Fibroblast of villous mesenchyme (primary cell): ENCODE results near the gene SNAPIN. TPM values are rescaled to one million over a fixed set of nuclear protein-coding genes. Genes with fewer than 3 reads are reported as not detected.

Experiments used
- DNase-seq: peaks from one replicate; pipeline ENCODE4 v3.0.0-alpha.2; 2010; ENCODE audit warnings: low read depth
- H3K4me3 ChIP-seq: 2 replicates; pipeline ENCODE4 v1.5.1; 2011; ENCODE audit warnings: low read depth, mild to moderate bottlenecking, low read length
- total RNA-seq: library from RNA; depleted of rRNA; stranded (reverse); fragments of >200 nt; gene quantifications from 2 replicates; pipeline ENCODE4 v1.2.3, GENCODE V29; 2012
- TF ChIP-seq, protein P1 (sequence below): IDR thresholded peaks from 2 replicates; pipeline ENCODE4 v1.5.1; 2012; ENCODE audit warnings: low read depth, mild to moderate bottlenecking, low read length; ENCODE audit not compliant: insufficient read depth

The SNAPIN gene
- total RNA-seq, 1 donor = 66.1 TPM

GRCh38 chr1:153677718-153678518, 19.4 kb downstream of the SNAPIN start:
- DNase-seq = peak; percentile 58
- TF ChIP-seq, protein P1, sequence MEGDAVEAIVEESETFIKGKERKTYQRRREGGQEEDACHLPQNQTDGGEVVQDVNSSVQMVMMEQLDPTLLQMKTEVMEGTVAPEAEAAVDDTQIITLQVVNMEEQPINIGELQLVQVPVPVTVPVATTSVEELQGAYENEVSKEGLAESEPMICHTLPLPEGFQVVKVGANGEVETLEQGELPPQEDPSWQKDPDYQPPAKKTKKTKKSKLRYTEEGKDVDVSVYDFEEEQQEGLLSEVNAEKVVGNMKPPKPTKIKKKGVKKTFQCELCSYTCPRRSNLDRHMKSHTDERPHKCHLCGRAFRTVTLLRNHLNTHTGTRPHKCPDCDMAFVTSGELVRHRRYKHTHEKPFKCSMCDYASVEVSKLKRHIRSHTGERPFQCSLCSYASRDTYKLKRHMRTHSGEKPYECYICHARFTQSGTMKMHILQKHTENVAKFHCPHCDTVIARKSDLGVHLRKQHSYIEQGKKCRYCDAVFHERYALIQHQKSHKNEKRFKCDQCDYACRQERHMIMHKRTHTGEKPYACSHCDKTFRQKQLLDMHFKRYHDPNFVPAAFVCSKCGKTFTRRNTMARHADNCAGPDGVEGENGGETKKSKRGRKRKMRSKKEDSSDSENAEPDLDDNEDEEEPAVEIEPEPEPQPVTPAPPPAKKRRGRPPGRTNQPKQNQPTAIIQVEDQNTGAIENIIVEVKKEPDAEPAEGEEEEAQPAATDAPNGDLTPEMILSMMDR = peak; percentile 93
- peak overlapping the region; percentile 42 for H3K4me3 ChIP-seq

DNA sequence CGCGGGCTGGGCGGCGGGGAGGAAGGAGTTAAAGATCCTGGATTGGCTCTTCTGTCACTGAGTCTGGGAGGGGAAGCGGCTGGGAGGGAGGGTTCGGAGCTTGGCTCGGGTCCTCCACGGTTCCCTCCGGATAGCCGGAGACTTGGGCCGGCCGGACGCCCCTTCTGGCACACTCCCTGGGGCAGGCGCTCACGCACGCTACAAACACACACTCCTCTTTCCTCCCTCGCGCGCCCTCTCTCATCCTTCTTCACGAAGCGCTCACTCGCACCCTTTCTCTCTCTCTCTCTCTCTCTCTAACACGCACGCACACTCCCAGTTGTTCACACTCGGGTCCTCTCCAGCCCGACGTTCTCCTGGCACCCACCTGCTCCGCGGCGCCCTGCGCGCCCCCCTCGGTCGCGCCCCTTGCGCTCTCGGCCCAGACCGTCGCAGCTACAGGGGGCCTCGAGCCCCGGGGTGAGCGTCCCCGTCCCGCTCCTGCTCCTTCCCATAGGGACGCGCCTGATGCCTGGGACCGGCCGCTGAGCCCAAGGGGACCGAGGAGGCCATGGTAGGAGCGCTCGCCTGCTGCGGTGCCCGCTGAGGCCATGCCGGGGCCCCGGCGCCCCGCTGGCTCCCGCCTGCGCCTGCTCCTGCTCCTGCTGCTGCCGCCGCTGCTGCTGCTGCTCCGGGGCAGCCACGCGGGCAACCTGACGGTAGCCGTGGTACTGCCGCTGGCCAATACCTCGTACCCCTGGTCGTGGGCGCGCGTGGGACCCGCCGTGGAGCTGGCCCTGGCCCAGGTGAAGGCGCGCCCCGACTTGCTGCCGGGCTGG, 20.2 kb downstream of the SNAPIN start, which contains the start of gene NPR1:
NPR1 (plus strand) TSS at position 170 of the 818 bp plus-strand sequence; CDS start at position 591, 421 bp downstream.
- H3K4me3 ChIP-seq = peak within 1 kb of the TSS; percentile 42
- TF ChIP-seq, protein P1 = no peak
- DNase-seq = no peak

DNA sequence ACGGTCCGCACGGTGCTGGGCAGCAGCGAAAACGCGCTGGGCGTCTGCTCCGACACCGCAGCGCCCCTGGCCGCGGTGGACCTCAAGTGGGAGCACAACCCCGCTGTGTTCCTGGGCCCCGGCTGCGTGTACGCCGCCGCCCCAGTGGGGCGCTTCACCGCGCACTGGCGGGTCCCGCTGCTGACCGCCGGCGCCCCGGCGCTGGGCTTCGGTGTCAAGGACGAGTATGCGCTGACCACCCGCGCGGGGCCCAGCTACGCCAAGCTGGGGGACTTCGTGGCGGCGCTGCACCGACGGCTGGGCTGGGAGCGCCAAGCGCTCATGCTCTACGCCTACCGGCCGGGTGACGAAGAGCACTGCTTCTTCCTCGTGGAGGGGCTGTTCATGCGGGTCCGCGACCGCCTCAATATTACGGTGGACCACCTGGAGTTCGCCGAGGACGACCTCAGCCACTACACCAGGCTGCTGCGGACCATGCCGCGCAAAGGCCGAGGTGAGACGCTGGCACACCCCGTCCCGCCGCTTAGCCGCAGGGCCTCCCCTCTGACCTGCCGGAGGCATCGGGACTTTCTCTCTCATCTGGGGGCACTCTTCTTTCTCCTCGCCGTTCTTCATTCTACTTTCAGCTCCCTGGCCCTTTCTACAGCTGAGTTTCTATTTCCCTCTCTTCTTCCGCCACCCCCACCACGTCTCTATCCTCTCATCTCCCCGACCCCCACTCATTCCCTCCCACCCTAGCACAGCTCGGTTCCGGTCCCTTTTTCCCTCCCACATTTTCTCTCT, 21.0 kb downstream of the SNAPIN start:
- TF ChIP-seq, protein P1 = peak; percentile 23
- no peak for DNase-seq
- peak overlapping the region; percentile 42 for H3K4me3 ChIP-seq

DNA sequence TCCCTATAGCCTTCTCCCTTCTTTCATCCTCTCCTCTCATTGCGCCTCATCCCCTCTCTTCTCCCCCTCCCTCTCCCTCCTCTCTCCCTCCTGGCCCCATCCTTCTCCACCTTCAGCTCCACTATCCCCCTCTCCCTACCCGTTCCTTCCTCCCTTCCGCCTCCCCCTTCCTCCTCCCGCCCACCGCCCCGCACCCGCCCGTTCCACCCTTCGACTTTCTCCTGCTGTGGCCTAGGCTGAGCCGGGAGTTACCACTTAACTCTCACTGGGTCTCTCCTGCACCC, 21.6 kb downstream of the SNAPIN start:
- TF ChIP-seq, protein P1 = no peak
- H3K4me3 ChIP-seq = peak overlapping the region; percentile 42
- DNase-seq = no peak

GRCh38 chr1:153682730-153683129, 24.2 kb downstream of the SNAPIN start:
- H3K4me3 ChIP-seq = no peak overlapping the region
- TF ChIP-seq, protein P1 = no peak
- DNase-seq = no peak

- TF ChIP-seq, protein P1 = no peak
- no peak overlapping the region for H3K4me3 ChIP-seq
- DNase-seq = no peak
These were observed 25.4 kb downstream of the SNAPIN start for GRCh38 chr1:153683854-153684253.
